Activated T-cell treated with anti-CD3 and anti-CD28 coated beads for 48 hours (primary cell): Measurements from ENCODE around the gene NRL.
A peak's percentile ranks its signal among the peaks of the same experiment; 100 is the strongest.

Experiments used
- DNase-seq: peaks from one replicate; pipeline ENCODE4 v3.0.0-alpha.2; 2020; ENCODE audit warnings: low read depth

Gene NRL

GRCh38 chr14:24144451-24144850, 29.7 kb upstream of the NRL start:
- DNase-seq, result no peak

- no peak for DNase-seq
Observed at GRCh38 chr14:24143511-24143910, 28.8 kb upstream of the NRL start.

GRCh38 chr14:24141097-24141880, 26.5 kb upstream of the NRL start, which contains the start of gene EMC9:
TSS of gene EMC9 (minus strand) at chr14:24141591. CDS start at chr14:24141304, 287 bp downstream.
- DNase-seq, result peak; percentile 99

GRCh38 chr14:24139272-24139934, 24.7 kb upstream of the NRL start:
- no peak for DNase-seq

GRCh38 chr14:24138396-24139271, 23.9 kb upstream of the NRL start:
- DNase-seq, result no peak

- no peak for DNase-seq
Observed at GRCh38 chr14:24137529-24138395, 23.0 kb upstream of the NRL start.

- DNase-seq, result no peak
Observed at GRCh38 chr14:24136684-24137528, 22.2 kb upstream of the NRL start.

GRCh38 chr14:24135834-24136683, 21.3 kb upstream of the NRL start, which contains the start of gene PSME1:
TSS of gene PSME1 (plus strand) at chr14:24136194. CDS start at chr14:24136263, 69 bp downstream.
- peak; percentile 94 for DNase-seq

GRCh38 chr14:24135584-24135833, 20.8 kb upstream of the NRL start:
- no peak for DNase-seq

GRCh38 chr14:24133735-24134134, 19.0 kb upstream of the NRL start:
- DNase-seq, result no peak

- DNase-seq, result no peak
Observed at GRCh38 chr14:24132976-24133375, 18.2 kb upstream of the NRL start.

GRCh38 chr14:24132061-24132685, 17.4 kb upstream of the NRL start:
- DNase-seq, result no peak

- DNase-seq, result no peak
Observed at GRCh38 chr14:24131549-24131966, 16.8 kb upstream of the NRL start.

GRCh38 chr14:24130717-24131548, 16.2 kb upstream of the NRL start:
- no peak for DNase-seq

GRCh38 chr14:24130380-24130716, 15.6 kb upstream of the NRL start, which contains the start of gene FITM1:
TSS of gene FITM1 (plus strand) at chr14:24130659. CDS start at chr14:24131564, 905 bp downstream.
- no peak for DNase-seq

- no peak for DNase-seq
Observed at GRCh38 chr14:24129410-24129998, 14.8 kb upstream of the NRL start.

- DNase-seq, result no peak
Observed at GRCh38 chr14:24127673-24128072, 12.9 kb upstream of the NRL start.

- no peak for DNase-seq
Observed at GRCh38 chr14:24126939-24127338, 12.2 kb upstream of the NRL start.
